Endodermal cell (in vitro differentiated cells): ENCODE measurements around the gene LSM14B. TPM values are rescaled to one million over a fixed set of nuclear protein-coding genes. Genes with fewer than 3 reads are reported as not detected.

Source experiments
- DNase-seq: peaks from one replicate; pipeline ENCODE4 v3.0.0-alpha.2; 2017
- H3K27ac ChIP-seq: 2 replicates; pipeline ENCODE4 v1.5.1; 2013; ENCODE audit warnings: mild to moderate bottlenecking, low read depth, low read length, moderate library complexity
- H3K27me3 ChIP-seq: 2 replicates; pipeline ENCODE4 v1.6.1; 2013; ENCODE audit warnings: mild to moderate bottlenecking, low read length, moderate library complexity; ENCODE audit not compliant: insufficient read depth, control insufficient read depth, poor library complexity, severe bottlenecking
- H3K36me3 ChIP-seq: 2 replicates; pipeline ENCODE4 v1.7.0; 2013; ENCODE audit warnings: mild to moderate bottlenecking, low read length, moderate library complexity; ENCODE audit not compliant: control insufficient read depth, insufficient read depth
- H3K4me1 ChIP-seq: one replicate; pipeline ENCODE4 v1.7.0; 2013; ENCODE audit warnings: low read length; ENCODE audit not compliant: control insufficient read depth, insufficient read depth
- H3K4me3 ChIP-seq: 2 replicates; pipeline ENCODE4 v1.5.1; 2013; ENCODE audit warnings: mild to moderate bottlenecking, low read length, moderate library complexity
- H3K9ac ChIP-seq: 2 replicates; pipeline ENCODE4 v1.6.1; 2013; ENCODE audit warnings: mild to moderate bottlenecking, low read length, moderate library complexity; ENCODE audit not compliant: poor library complexity, severe bottlenecking; ENCODE audit errors: extremely low read depth
- H3K9me3 ChIP-seq: 2 replicates; pipeline ENCODE4 v1.6.1; 2013; ENCODE audit warnings: mild to moderate bottlenecking, low read length, moderate library complexity; ENCODE audit not compliant: control insufficient read depth
- H3K27ac Mint-ChIP-seq: 2 replicates; pipeline ENCODE4 v1.8.0; 2020; ENCODE audit warnings: mixed read lengths
- H3K27me3 Mint-ChIP-seq: 2 replicates; pipeline ENCODE4 v1.8.0; 2021; ENCODE audit warnings: mild to moderate bottlenecking, mixed read lengths; ENCODE audit not compliant: insufficient read depth
- H3K36me3 Mint-ChIP-seq: 2 replicates; pipeline ENCODE4 v1.8.0; 2020; ENCODE audit warnings: low read depth, mixed read lengths
- H3K4me1 Mint-ChIP-seq: 2 replicates; pipeline ENCODE4 v1.8.0; 2020; ENCODE audit warnings: mixed read lengths
- H3K4me3 Mint-ChIP-seq: 2 replicates; pipeline ENCODE4 v1.8.0; 2020; ENCODE audit warnings: mild to moderate bottlenecking, moderate library complexity, mixed read lengths
- H3K9me3 Mint-ChIP-seq: 2 replicates; pipeline ENCODE4 v1.8.0; 2020; ENCODE audit warnings: mild to moderate bottlenecking, mixed read lengths
- CTCF ChIP-seq: fragments of 200-600 bp; sonication (generic); conservative IDR thresholded peaks from 2 replicates; pipeline ENCODE4 v1.5.0; 2021; ENCODE audit warnings: antibody characterized with exemption, mild to moderate bottlenecking
- WGBS, 2 experiments: methylation state at CpG; one replicate each; pipeline versions ENCODE4 v1.1.5 to v1.1.7; 2013; ENCODE audit warnings: missing lambda C conversion rate in 2 of 2, mixed read lengths in 1 of 2; ENCODE audit not compliant: insufficient coverage in 1 of 2, insufficient read length in 1 of 2; 5-methylcytosine and 5-hydroxymethylcytosine counted together
- total RNA-seq, 2 donors: library from RNA; stranded (reverse); fragmentation: NEBNext Ultra II Directional in 1 of 2; extraction: Animal tissue kit (Norgen Biotek cat#: 25700) in 1 of 2; gene quantifications; 2 replicates in 1 of 2; 3 replicates in 1 of 2; pipeline ENCODE4 v1.2.1, GENCODE V29; 2021

Gene LSM14B
- total RNA-seq, 2 donors from 2014 or later, result 89.1 to 91.1 TPM

- DNase-seq, result no peak
- Mint-ChIP-seq H3K4me3 (no peak overlapping the region), H3K27ac (no peak overlapping the region), H3K36me3 (peaks cover 39% of the 10 kb centered on the region), H3K27me3 (no peaks in the 10 kb centered on the region), H3K4me1 (no peaks in the 10 kb centered on the region), H3K9me3 (no peaks in the 10 kb centered on the region)
- Histone ChIP-seq H3K9ac (no peak overlapping the region), H3K4me3 (no peak overlapping the region), H3K4me1 (no peaks in the 10 kb centered on the region), H3K27me3 (no peaks in the 10 kb centered on the region), H3K36me3 (peaks cover 36% of the 10 kb centered on the region), H3K9me3 (no peaks in the 10 kb centered on the region), H3K27ac (no peak overlapping the region)
- 96 to 100% methylated on average over 10 to 38 of the region's 38 CpGs for WGBS, 2 experiments
- TF ChIP-seq CTCF, result no peak
Measured at GRCh38 chr20:62162765-62163484, 40.6 kb downstream of the LSM14B start.

DNA sequence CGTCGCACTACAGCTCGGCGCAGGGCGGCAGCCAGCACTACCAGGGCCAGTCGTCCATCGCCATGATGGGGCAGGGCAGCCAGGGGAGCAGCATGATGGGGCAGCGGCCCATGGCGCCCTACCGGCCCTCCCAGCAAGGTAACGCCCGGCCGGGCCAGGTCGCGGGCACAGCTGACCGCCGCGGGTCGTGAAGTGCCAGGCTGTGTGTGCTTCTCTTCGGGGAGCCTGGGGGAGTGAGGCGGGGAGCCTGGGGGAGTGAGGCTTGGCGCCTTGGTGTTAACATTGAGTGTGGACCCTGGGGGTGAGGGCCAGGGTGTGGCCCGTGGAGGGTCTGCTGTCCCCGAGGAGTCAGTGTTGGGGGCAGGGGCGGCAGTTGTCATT lies 41.2 kb downstream of the LSM14B start:
- no peak overlapping the region for H3K4me3 Mint-ChIP-seq
- no peak overlapping the region for H3K9ac ChIP-seq

GRCh38 chr20:62163986-62164762 lies 41.9 kb downstream of the LSM14B start:
- Histone ChIP-seq H3K27me3 (no peaks in the 10 kb centered on the region), H3K9ac (no peak overlapping the region), H3K27ac (no peak overlapping the region), H3K36me3 (peaks cover 32% of the 10 kb centered on the region), H3K4me3 (no peak overlapping the region), H3K9me3 (no peaks in the 10 kb centered on the region), H3K4me1 (no peaks in the 10 kb centered on the region)
- Mint-ChIP-seq H3K36me3 (peaks cover 50% of the 10 kb centered on the region), H3K27me3 (no peaks in the 10 kb centered on the region), H3K27ac (no peak overlapping the region), H3K4me1 (no peaks in the 10 kb centered on the region), H3K4me3 (no peak overlapping the region), H3K9me3 (no peaks in the 10 kb centered on the region)
- no peak for TF ChIP-seq CTCF
- no peak for DNase-seq
- 96 to 98% methylated on average over 10 to 29 of the region's 29 CpGs for WGBS, 2 experiments

More for the DNA sequence above, 41.2 kb downstream of the LSM14B start:
- peaks cover 34% of the 10 kb centered on the region for H3K36me3 ChIP-seq
- no peak for TF ChIP-seq CTCF
- no peaks in the 10 kb centered on the region for H3K4me1 ChIP-seq
- Mint-ChIP-seq H3K27me3 (no peaks in the 10 kb centered on the region), H3K36me3 (peaks cover 44% of the 10 kb centered on the region), H3K4me1 (no peaks in the 10 kb centered on the region), H3K27ac (no peak overlapping the region), H3K9me3 (no peaks in the 10 kb centered on the region)
- 84 to 97% methylated on average over 3 to 25 of the region's 25 CpGs for WGBS, 2 experiments
- no peaks in the 10 kb centered on the region for H3K9me3 ChIP-seq
- H3K27me3 ChIP-seq, result no peaks in the 10 kb centered on the region
- H3K27ac ChIP-seq, result no peak overlapping the region
- no peak for DNase-seq
- no peak overlapping the region for H3K4me3 ChIP-seq
